ENCODE measurements around the gene DDA1.

- TF ChIP-seq EZH2 (IDR thresholded peaks at IDR 0.05; ENCODE audit: low read depth): no peak
- peak; percentile 78 for TF ChIP-seq CTCF (conservative IDR thresholded peaks at IDR 0.05)
Measured at GRCh38 chr19:17305517-17306284, 3.7 kb upstream of the DDA1 start, which contains the start of gene MRPL34.

All from PC-9 (cell line).